WTC11 (cell line): ENCODE measurements around the gene RAPGEF5. TPM values are rescaled to one million over a fixed set of nuclear protein-coding genes. Genes with fewer than 3 reads are reported as not detected.

Source experiments
- ATAC-seq: fragments of 200-7000 bp; cut with Tn5 transposase; 2 replicates; pipeline ENCODE4 v1.10.0; 2021; ENCODE audit warnings: mild to moderate bottlenecking, moderate library complexity
- CTCF ChIA-PET: fragments of 300-600 bp; sonication (Branson Sonifier 250); formaldehyde crosslinking; loops from one replicate; lab custom pipeline; 2021; ENCODE audit warnings: antibody characterized with exemption; lab: Charles Lee
- POLR2A ChIA-PET: fragments of 350-600 bp; sonication (Branson Sonifier 250); formaldehyde crosslinking; loops from one replicate; lab custom pipeline; 2021; ENCODE audit warnings: antibody characterized with exemption; lab: Charles Lee
- DNase-seq: peaks from one replicate; pipeline ENCODE4 v3.0.0; 2021; ENCODE audit warnings: low spot score
- H3K27ac Mint-ChIP-seq: 2 replicates; pipeline ENCODE4 v1.8.0; 2021; ENCODE audit warnings: mixed read lengths
- H3K27me3 Mint-ChIP-seq: 2 replicates; pipeline ENCODE4 v1.8.0; 2021; ENCODE audit warnings: low read depth, mild to moderate bottlenecking, moderate library complexity, mixed read lengths
- H3K36me3 Mint-ChIP-seq: 2 replicates; pipeline ENCODE4 v1.8.0; 2021; ENCODE audit warnings: mixed read lengths
- H3K4me1 Mint-ChIP-seq: 2 replicates; pipeline ENCODE4 v1.8.0; 2022; ENCODE audit warnings: mixed read lengths
- H3K4me3 Mint-ChIP-seq: 2 replicates; pipeline ENCODE4 v1.8.0; 2021; ENCODE audit warnings: mild to moderate bottlenecking, moderate library complexity, mixed read lengths
- H3K9me3 Mint-ChIP-seq: 2 replicates; pipeline ENCODE4 v1.8.0; 2021; ENCODE audit warnings: mixed read lengths
- ELF4 ChIP-seq: sonication (generic); formaldehyde crosslinking; IDR thresholded peaks from 2 replicates; pipeline ENCODE4 v1.8.1; 2022; ENCODE audit warnings: low read depth, mild to moderate bottlenecking, moderate library complexity, missing genetic modification reagents
- FOXJ3 ChIP-seq: sonication (generic); formaldehyde crosslinking; IDR thresholded peaks from 2 replicates; pipeline ENCODE4 v1.9.0; 2021; ENCODE audit warnings: missing genetic modification reagents, mild to moderate bottlenecking, borderline replicate concordance
- FOXK1 ChIP-seq: sonication (generic); formaldehyde crosslinking; IDR thresholded peaks from 2 replicates; pipeline ENCODE4 v1.8.0; 2022; ENCODE audit warnings: mild to moderate bottlenecking, moderate library complexity, missing genetic modification reagents
- GRHL2 ChIP-seq: fragments of 250-450 bp; sonication (Bioruptor Pico); IDR thresholded peaks from 2 replicates; pipeline ENCODE4 v1.8.0; 2022; ENCODE audit warnings: mild to moderate bottlenecking, moderate library complexity; ENCODE audit not compliant: insufficient replicate concordance, severe bottlenecking
- KAT7 ChIP-seq: sonication (generic); formaldehyde crosslinking; IDR thresholded peaks from 2 replicates; pipeline ENCODE4 v1.8.1; 2023; ENCODE audit warnings: missing genetic modification reagents, mild to moderate bottlenecking, borderline replicate concordance
- NFATC4 ChIP-seq: fragments of 250-450 bp; sonication (Bioruptor Pico); IDR thresholded peaks from 2 replicates; pipeline ENCODE4 v1.9.0; 2021; ENCODE audit warnings: mild to moderate bottlenecking
- PRRX2 ChIP-seq: fragments of 250-450 bp; sonication (Bioruptor Pico); IDR thresholded peaks from 2 replicates; pipeline ENCODE4 v1.8.0; 2021; ENCODE audit warnings: mild to moderate bottlenecking
- RORB ChIP-seq: fragments of 250-450 bp; sonication (Bioruptor Pico); IDR thresholded peaks from 2 replicates; pipeline ENCODE4 v1.9.0; 2021; ENCODE audit warnings: mild to moderate bottlenecking
- SMAD4 ChIP-seq: sonication (generic); formaldehyde crosslinking; IDR thresholded peaks from 2 replicates; pipeline ENCODE4 v1.8.0; 2022; ENCODE audit warnings: mild to moderate bottlenecking, missing genetic modification reagents
- SP1 ChIP-seq: sonication (generic); formaldehyde crosslinking; conservative IDR thresholded peaks from 2 replicates; pipeline ENCODE4 v1.8.1; 2022; ENCODE audit warnings: missing genetic modification reagents
- TP53 ChIP-seq: sonication (generic); formaldehyde crosslinking; IDR thresholded peaks from 2 replicates; pipeline ENCODE4 v1.8.1; 2023; ENCODE audit warnings: mild to moderate bottlenecking, missing genetic modification reagents
- ZNF423 ChIP-seq: fragments of 250-450 bp; sonication (Bioruptor Pico); IDR thresholded peaks from 2 replicates; pipeline ENCODE4 v2.1.2; 2022; ENCODE audit warnings: mild to moderate bottlenecking, moderate library complexity
- ZNF671 ChIP-seq: fragments of 250-450 bp; sonication (Bioruptor Pico); IDR thresholded peaks from 2 replicates; pipeline ENCODE4 v1.8.0; 2021; ENCODE audit warnings: mild to moderate bottlenecking
- total RNA-seq: library from RNA; stranded (reverse); gene quantifications from 3 replicates; pipeline ENCODE4 v1.2.3, GENCODE V29; 2021
- TF ChIP-seq, protein P1 (sequence below): sonication (generic); formaldehyde crosslinking; IDR thresholded peaks from 2 replicates; pipeline ENCODE4 v1.8.0; 2022; ENCODE audit warnings: missing genetic modification reagents
- TF ChIP-seq, protein P2 (sequence below): sonication (generic); formaldehyde crosslinking; IDR thresholded peaks from 2 replicates; pipeline ENCODE4 v1.8.1; 2022; ENCODE audit warnings: low read depth, missing genetic modification reagents, borderline replicate concordance
- TF ChIP-seq, protein P3 (sequence below): sonication (generic); formaldehyde crosslinking; IDR thresholded peaks from 2 replicates; pipeline ENCODE4 v1.8.0; 2023; ENCODE audit warnings: missing genetic modification reagents
- TF ChIP-seq, protein P4 (sequence below): sonication (generic); formaldehyde crosslinking; IDR thresholded peaks from 2 replicates; pipeline ENCODE4 v1.8.0; 2022; ENCODE audit warnings: mild to moderate bottlenecking, missing genetic modification reagents
- TF ChIP-seq, protein P5 (sequence below): sonication (generic); formaldehyde crosslinking; IDR thresholded peaks from 2 replicates; pipeline ENCODE4 v1.8.0; 2022; ENCODE audit warnings: mild to moderate bottlenecking, missing genetic modification reagents
- TF ChIP-seq, protein P6 (sequence below): sonication (generic); formaldehyde crosslinking; IDR thresholded peaks from 2 replicates; pipeline ENCODE4 v1.8.1; 2023; ENCODE audit warnings: mild to moderate bottlenecking, missing genetic modification reagents, borderline replicate concordance
- TF ChIP-seq, protein P7 (sequence below): sonication (generic); formaldehyde crosslinking; IDR thresholded peaks from 2 replicates; pipeline ENCODE4 v1.8.0; 2023; ENCODE audit warnings: missing genetic modification reagents, mild to moderate bottlenecking, borderline replicate concordance

Gene RAPGEF5
- total RNA-seq, 1 experiment from 2014 or later: 12.3 TPM

DNA sequence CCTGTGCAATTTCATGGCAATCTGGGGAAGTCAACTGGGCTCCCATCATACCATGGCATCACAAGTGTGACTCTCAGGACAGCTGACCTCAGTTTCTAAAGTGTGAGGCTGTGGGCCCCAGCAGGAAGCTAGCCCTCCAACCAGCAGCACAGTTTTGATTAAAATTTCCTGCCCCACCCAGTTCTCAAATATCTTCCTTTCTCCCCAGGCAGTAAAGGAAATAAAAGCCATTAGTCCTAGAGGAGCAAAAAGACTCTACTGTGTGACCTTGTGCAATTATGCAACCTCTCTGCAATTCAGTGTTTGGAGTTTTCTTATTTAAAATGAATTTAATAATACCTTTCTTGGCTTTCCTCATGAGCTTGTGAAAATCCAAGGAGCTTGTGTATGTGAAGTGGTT lies 268.1 kb downstream of the RAPGEF5 start (continued):
- TF ChIP-seq, protein P1, sequence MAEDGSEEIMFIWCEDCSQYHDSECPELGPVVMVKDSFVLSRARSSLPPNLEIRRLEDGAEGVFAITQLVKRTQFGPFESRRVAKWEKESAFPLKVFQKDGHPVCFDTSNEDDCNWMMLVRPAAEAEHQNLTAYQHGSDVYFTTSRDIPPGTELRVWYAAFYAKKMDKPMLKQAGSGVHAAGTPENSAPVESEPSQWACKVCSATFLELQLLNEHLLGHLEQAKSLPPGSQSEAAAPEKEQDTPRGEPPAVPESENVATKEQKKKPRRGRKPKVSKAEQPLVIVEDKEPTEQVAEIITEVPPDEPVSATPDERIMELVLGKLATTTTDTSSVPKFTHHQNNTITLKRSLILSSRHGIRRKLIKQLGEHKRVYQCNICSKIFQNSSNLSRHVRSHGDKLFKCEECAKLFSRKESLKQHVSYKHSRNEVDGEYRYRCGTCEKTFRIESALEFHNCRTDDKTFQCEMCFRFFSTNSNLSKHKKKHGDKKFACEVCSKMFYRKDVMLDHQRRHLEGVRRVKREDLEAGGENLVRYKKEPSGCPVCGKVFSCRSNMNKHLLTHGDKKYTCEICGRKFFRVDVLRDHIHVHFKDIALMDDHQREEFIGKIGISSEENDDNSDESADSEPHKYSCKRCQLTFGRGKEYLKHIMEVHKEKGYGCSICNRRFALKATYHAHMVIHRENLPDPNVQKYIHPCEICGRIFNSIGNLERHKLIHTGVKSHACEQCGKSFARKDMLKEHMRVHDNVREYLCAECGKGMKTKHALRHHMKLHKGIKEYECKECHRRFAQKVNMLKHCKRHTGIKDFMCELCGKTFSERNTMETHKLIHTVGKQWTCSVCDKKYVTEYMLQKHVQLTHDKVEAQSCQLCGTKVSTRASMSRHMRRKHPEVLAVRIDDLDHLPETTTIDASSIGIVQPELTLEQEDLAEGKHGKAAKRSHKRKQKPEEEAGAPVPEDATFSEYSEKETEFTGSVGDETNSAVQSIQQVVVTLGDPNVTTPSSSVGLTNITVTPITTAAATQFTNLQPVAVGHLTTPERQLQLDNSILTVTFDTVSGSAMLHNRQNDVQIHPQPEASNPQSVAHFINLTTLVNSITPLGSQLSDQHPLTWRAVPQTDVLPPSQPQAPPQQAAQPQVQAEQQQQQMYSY (CRISPR knock-in tag): no peak
- TF ChIP-seq ZNF671 (CRISPR knock-in tag) (no peak), SMAD4 (CRISPR knock-in tag) (no peak), GRHL2 (no peak), ELF4 (CRISPR knock-in tag) (no peak)
- TF ChIP-seq, all 79 proteins: peak for 0

DNA sequence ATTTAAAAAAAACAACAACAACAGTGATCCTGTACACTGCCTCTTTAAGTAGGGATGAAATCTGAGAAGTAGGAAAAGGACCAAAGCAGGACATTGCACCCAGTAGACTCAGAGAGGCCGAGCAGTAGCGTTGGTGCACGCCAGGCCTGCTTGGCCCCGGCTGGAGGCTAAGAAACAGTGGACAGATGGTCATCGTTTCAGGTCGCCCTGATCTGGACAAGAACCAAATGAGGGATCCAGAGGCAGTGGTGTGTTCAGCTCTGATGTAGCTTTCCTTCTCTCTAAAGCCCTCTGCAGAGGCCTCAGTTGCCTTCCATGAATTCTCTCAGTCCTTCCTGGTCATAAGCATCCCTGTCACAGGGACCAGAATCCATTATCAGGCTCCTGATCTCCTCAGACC lies 269.1 kb downstream of the RAPGEF5 start:
- no peak for ATAC-seq
- no peak for DNase-seq
- Mint-ChIP-seq H3K27ac (no peak overlapping the region), H3K4me3 (no peak overlapping the region), H3K9me3 (peaks cover 55% of the 10 kb centered on the region), H3K4me1 (peaks cover 14% of the 10 kb centered on the region), H3K36me3 (peaks cover 21% of the 10 kb centered on the region), H3K27me3 (peaks cover 17% of the 10 kb centered on the region)
- ChIA-PET CTCF (interaction anchor here (2.5 kb wide), 1 partner anchor 22 kb away, joined by 6 read pairs; no protein-coding TSS in a partner anchor), POLR2A (no interaction called here)
- TF ChIP-seq ZNF423 (CRISPR knock-in tag): no peak
- no peak for TF ChIP-seq PRRX2 (CRISPR knock-in tag)
- no peak for TF ChIP-seq KAT7 (CRISPR knock-in tag)
- TF ChIP-seq, protein P2, sequence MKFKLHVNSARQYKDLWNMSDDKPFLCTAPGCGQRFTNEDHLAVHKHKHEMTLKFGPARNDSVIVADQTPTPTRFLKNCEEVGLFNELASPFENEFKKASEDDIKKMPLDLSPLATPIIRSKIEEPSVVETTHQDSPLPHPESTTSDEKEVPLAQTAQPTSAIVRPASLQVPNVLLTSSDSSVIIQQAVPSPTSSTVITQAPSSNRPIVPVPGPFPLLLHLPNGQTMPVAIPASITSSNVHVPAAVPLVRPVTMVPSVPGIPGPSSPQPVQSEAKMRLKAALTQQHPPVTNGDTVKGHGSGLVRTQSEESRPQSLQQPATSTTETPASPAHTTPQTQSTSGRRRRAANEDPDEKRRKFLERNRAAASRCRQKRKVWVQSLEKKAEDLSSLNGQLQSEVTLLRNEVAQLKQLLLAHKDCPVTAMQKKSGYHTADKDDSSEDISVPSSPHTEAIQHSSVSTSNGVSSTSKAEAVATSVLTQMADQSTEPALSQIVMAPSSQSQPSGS: no peak
- no peak for TF ChIP-seq TP53 (CRISPR knock-in tag)
- TF ChIP-seq FOXK1 (CRISPR knock-in tag): no peak
- TF ChIP-seq, protein P3, sequence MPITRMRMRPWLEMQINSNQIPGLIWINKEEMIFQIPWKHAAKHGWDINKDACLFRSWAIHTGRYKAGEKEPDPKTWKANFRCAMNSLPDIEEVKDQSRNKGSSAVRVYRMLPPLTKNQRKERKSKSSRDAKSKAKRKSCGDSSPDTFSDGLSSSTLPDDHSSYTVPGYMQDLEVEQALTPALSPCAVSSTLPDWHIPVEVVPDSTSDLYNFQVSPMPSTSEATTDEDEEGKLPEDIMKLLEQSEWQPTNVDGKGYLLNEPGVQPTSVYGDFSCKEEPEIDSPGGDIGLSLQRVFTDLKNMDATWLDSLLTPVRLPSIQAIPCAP (CRISPR knock-in tag): no peak
- TF ChIP-seq RORB (CRISPR knock-in tag): no peak
- TF ChIP-seq SP1: no peak
- TF ChIP-seq, protein P4, sequence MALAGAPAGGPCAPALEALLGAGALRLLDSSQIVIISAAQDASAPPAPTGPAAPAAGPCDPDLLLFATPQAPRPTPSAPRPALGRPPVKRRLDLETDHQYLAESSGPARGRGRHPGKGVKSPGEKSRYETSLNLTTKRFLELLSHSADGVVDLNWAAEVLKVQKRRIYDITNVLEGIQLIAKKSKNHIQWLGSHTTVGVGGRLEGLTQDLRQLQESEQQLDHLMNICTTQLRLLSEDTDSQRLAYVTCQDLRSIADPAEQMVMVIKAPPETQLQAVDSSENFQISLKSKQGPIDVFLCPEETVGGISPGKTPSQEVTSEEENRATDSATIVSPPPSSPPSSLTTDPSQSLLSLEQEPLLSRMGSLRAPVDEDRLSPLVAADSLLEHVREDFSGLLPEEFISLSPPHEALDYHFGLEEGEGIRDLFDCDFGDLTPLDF (CRISPR knock-in tag): no peak
- TF ChIP-seq, protein P5, sequence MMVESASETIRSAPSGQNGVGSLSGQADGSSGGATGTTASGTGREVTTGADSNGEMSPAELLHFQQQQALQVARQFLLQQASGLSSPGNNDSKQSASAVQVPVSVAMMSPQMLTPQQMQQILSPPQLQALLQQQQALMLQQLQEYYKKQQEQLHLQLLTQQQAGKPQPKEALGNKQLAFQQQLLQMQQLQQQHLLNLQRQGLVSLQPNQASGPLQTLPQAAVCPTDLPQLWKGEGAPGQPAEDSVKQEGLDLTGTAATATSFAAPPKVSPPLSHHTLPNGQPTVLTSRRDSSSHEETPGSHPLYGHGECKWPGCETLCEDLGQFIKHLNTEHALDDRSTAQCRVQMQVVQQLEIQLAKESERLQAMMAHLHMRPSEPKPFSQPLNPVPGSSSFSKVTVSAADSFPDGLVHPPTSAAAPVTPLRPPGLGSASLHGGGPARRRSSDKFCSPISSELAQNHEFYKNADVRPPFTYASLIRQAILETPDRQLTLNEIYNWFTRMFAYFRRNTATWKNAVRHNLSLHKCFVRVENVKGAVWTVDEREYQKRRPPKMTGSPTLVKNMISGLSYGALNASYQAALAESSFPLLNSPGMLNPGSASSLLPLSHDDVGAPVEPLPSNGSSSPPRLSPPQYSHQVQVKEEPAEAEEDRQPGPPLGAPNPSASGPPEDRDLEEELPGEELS (CRISPR knock-in tag): no peak
- TF ChIP-seq FOXJ3 (CRISPR knock-in tag): no peak
- TF ChIP-seq, protein P6, sequence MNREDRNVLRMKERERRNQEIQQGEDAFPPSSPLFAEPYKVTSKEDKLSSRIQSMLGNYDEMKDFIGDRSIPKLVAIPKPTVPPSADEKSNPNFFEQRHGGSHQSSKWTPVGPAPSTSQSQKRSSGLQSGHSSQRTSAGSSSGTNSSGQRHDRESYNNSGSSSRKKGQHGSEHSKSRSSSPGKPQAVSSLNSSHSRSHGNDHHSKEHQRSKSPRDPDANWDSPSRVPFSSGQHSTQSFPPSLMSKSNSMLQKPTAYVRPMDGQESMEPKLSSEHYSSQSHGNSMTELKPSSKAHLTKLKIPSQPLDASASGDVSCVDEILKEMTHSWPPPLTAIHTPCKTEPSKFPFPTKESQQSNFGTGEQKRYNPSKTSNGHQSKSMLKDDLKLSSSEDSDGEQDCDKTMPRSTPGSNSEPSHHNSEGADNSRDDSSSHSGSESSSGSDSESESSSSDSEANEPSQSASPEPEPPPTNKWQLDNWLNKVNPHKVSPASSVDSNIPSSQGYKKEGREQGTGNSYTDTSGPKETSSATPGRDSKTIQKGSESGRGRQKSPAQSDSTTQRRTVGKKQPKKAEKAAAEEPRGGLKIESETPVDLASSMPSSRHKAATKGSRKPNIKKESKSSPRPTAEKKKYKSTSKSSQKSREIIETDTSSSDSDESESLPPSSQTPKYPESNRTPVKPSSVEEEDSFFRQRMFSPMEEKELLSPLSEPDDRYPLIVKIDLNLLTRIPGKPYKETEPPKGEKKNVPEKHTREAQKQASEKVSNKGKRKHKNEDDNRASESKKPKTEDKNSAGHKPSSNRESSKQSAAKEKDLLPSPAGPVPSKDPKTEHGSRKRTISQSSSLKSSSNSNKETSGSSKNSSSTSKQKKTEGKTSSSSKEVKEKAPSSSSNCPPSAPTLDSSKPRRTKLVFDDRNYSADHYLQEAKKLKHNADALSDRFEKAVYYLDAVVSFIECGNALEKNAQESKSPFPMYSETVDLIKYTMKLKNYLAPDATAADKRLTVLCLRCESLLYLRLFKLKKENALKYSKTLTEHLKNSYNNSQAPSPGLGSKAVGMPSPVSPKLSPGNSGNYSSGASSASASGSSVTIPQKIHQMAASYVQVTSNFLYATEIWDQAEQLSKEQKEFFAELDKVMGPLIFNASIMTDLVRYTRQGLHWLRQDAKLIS (CRISPR knock-in tag): no peak
- TF ChIP-seq, protein P7, sequence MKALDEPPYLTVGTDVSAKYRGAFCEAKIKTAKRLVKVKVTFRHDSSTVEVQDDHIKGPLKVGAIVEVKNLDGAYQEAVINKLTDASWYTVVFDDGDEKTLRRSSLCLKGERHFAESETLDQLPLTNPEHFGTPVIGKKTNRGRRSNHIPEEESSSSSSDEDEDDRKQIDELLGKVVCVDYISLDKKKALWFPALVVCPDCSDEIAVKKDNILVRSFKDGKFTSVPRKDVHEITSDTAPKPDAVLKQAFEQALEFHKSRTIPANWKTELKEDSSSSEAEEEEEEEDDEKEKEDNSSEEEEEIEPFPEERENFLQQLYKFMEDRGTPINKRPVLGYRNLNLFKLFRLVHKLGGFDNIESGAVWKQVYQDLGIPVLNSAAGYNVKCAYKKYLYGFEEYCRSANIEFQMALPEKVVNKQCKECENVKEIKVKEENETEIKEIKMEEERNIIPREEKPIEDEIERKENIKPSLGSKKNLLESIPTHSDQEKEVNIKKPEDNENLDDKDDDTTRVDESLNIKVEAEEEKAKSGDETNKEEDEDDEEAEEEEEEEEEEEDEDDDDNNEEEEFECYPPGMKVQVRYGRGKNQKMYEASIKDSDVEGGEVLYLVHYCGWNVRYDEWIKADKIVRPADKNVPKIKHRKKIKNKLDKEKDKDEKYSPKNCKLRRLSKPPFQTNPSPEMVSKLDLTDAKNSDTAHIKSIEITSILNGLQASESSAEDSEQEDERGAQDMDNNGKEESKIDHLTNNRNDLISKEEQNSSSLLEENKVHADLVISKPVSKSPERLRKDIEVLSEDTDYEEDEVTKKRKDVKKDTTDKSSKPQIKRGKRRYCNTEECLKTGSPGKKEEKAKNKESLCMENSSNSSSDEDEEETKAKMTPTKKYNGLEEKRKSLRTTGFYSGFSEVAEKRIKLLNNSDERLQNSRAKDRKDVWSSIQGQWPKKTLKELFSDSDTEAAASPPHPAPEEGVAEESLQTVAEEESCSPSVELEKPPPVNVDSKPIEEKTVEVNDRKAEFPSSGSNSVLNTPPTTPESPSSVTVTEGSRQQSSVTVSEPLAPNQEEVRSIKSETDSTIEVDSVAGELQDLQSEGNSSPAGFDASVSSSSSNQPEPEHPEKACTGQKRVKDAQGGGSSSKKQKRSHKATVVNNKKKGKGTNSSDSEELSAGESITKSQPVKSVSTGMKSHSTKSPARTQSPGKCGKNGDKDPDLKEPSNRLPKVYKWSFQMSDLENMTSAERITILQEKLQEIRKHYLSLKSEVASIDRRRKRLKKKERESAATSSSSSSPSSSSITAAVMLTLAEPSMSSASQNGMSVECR (CRISPR knock-in tag): no peak
- no peak for TF ChIP-seq NFATC4 (CRISPR knock-in tag)
